Measurements from ENCODE around the gene PLEKHG4. TPM values are rescaled to one million over a fixed set of nuclear protein-coding genes. Genes with fewer than 3 reads are reported as not detected.
A peak's percentile ranks its signal among the peaks of the same experiment; 100 is the strongest.

PLEKHG4 gene
- total and polyA plus RNA-seq, 9 of the 15 experiments (the other 6 are each of a cell fraction or from before 2014, with no cell fraction given): 3.7 to 36.8 (median 17.9) TPM

DNA sequence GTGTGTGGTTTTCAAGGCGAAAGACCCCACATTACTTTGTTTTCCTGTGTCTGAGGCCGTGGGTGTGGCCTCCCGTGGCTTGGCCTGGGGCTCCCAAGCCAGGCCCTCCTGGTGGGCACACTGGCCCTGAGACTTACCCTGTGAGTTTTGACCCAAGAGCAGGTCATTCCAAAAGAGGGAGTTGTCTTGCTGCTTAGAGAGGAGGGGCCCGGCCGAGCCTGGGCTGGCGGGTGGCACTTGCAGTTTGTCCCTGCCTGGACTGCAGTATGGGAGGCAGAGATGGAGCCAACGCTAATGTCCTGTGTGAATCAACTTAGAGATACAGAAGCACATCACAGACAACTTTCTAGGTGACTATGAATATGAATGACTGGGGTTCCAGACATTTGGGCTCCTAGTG is 22.7 kb downstream of the PLEKHG4 start (continued):
- TF ChIP-seq, protein P1, sequence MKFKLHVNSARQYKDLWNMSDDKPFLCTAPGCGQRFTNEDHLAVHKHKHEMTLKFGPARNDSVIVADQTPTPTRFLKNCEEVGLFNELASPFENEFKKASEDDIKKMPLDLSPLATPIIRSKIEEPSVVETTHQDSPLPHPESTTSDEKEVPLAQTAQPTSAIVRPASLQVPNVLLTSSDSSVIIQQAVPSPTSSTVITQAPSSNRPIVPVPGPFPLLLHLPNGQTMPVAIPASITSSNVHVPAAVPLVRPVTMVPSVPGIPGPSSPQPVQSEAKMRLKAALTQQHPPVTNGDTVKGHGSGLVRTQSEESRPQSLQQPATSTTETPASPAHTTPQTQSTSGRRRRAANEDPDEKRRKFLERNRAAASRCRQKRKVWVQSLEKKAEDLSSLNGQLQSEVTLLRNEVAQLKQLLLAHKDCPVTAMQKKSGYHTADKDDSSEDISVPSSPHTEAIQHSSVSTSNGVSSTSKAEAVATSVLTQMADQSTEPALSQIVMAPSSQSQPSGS (CRISPR knock-in tag; IDR thresholded peaks at IDR 0.05): no peak
- TF ChIP-seq MEF2A (IDR thresholded peaks at IDR 0.05; ENCODE audit: control insufficient read depth, low read depth, low read length) (no peak), CHAMP1 (IDR thresholded peaks at IDR 0.05) (no peak)

DNA sequence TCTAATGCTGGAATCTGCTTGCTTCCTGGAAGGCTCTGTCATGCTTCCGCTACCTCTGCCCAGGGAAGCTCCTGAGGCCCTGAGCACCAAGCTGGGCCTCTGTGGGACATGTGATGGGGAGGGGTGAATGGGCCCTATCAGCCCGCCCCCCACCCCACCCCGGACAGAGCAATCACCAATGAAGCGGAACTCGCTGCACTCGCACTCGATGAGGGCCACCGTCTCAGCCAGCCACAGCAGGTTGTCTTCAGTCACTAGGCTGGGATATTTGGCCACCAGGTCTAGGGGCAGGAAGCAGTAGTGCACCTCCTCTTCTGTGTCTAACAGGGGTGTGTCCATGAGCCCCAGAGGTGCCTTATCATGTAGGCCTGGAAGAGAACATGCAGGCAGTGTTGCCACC is 23.6 kb downstream of the PLEKHG4 start:
- Histone ChIP-seq H3K36me3 (ENCODE audit: control insufficient read depth, insufficient read depth, low read length) (no peaks in the 10 kb centered on the region), H3K4me2 (ENCODE audit: insufficient read depth, low read length) (no peak overlapping the region), H3K79me2 (ENCODE audit: control insufficient read depth, insufficient read depth, low read length) (no peaks in the 10 kb centered on the region), H3K9ac (ENCODE audit: insufficient read depth in 1 of 2, low read depth in 2 of 2, low read length in 2 of 2) (no peak overlapping the region), H3K27me3 (ENCODE audit: control insufficient read depth in 2 of 2, insufficient read depth in 2 of 2, low read length in 2 of 2) (peaks cover 10 to 12% of the 10 kb centered on the region in 2 experiments; a peak in 4 of 5 replicates), H3K27ac (ENCODE audit: extremely low read depth, low read depth, low read length) (no peak overlapping the region), H3K4me3 (no peak overlapping the region), H3K9me3 (replicated peaks; ENCODE audit: control insufficient read depth, insufficient read depth, low read depth, low read length) (no peaks in the 10 kb centered on the region), H3K4me1 (replicated peaks in 1 of 2; ENCODE audit: control insufficient read depth in 2 of 2, insufficient read depth in 2 of 2, low read length in 2 of 2) (peaks cover 0 to 10% of the 10 kb centered on the region in 2 experiments; a peak in 1 of 5 replicates), H2AFZ (ENCODE audit: low read depth, low read length) (no peak overlapping the region), H4K20me1 (replicated peaks; ENCODE audit: control insufficient read depth, insufficient read depth, low read length) (no peaks in the 10 kb centered on the region), H3K9me1 (ENCODE audit: control insufficient read depth, insufficient read depth, low read length) (no peaks in the 10 kb centered on the region)
- in situ Hi-C loops (cut with MboI): no loop called here
- intact Hi-C loops (cut with micrococcal nuclease): no loop called here
- TF ChIP-seq, protein P2, sequence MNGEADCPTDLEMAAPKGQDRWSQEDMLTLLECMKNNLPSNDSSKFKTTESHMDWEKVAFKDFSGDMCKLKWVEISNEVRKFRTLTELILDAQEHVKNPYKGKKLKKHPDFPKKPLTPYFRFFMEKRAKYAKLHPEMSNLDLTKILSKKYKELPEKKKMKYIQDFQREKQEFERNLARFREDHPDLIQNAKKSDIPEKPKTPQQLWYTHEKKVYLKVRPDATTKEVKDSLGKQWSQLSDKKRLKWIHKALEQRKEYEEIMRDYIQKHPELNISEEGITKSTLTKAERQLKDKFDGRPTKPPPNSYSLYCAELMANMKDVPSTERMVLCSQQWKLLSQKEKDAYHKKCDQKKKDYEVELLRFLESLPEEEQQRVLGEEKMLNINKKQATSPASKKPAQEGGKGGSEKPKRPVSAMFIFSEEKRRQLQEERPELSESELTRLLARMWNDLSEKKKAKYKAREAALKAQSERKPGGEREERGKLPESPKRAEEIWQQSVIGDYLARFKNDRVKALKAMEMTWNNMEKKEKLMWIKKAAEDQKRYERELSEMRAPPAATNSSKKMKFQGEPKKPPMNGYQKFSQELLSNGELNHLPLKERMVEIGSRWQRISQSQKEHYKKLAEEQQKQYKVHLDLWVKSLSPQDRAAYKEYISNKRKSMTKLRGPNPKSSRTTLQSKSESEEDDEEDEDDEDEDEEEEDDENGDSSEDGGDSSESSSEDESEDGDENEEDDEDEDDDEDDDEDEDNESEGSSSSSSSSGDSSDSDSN (IDR thresholded peaks at IDR 0.05; ENCODE audit: borderline replicate concordance in 1 of 2, low read depth in 2 of 2, low read length in 2 of 2): 0 out of 4 replicates have a peak, but pooled peaks of 1 of the 2 experiments have one; percentile 38
- TF ChIP-seq ZBTB5 (IDR thresholded peaks at IDR 0.05): no peak
- TF ChIP-seq, protein P3, sequence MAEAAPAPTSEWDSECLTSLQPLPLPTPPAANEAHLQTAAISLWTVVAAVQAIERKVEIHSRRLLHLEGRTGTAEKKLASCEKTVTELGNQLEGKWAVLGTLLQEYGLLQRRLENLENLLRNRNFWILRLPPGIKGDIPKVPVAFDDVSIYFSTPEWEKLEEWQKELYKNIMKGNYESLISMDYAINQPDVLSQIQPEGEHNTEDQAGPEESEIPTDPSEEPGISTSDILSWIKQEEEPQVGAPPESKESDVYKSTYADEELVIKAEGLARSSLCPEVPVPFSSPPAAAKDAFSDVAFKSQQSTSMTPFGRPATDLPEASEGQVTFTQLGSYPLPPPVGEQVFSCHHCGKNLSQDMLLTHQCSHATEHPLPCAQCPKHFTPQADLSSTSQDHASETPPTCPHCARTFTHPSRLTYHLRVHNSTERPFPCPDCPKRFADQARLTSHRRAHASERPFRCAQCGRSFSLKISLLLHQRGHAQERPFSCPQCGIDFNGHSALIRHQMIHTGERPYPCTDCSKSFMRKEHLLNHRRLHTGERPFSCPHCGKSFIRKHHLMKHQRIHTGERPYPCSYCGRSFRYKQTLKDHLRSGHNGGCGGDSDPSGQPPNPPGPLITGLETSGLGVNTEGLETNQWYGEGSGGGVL (CRISPR knock-in tag; IDR thresholded peaks at IDR 0.05): no peak
- ChIA-PET POLR2A (interaction anchor here (0.5 to 0.9 kb wide), 3 partner anchors 14 to 42 kb away, joined by 3 read pairs; no protein-coding TSS in a partner anchor), CTCF (ENCODE audit: low intra/inter-chr PET ratio) (no interaction called here)
- BruUV-seq (replicated peaks): no TSS peak
- no peak for FAIRE-seq
- 29% methylated on average over 4 of the region's 8 CpGs for WGBS (ENCODE audit: insufficient coverage, low coverage, missing lambda C conversion rate)
- peak in 3 of 4 experiments; percentile 30 to 53 (median 43) for DNase-seq (ENCODE audit: extremely low read depth in 1 of 4, low spot score in 3 of 4)
- peak; percentile 81 for ATAC-seq
